Measurements from ENCODE around the gene GPRIN3.
"Not testable (repeated sequence)": the region's sequence is repeated elsewhere in the genome, so short reads cannot be mapped to it uniquely, and the experiment has no call there.

GPRIN3 gene

DNA sequence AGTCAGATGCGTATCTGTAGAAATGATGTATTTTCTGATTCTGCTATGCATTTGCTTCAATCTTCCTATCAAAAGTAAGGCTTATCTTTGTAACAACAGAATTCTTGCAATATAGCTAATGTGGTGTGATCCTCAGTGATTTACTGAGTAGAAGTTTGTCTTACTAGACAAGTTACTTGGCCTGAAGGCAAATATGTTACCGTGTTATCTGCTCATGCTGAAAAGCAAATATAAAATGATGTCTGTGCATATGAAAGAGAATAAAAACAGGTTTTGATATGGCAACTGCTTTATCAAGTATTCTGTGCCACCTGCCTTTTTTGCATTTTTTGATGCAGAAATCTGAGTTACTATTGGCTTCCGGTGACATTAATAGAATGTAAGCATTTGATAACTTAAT lies 103.7 kb downstream of the GPRIN3 start:
- no peak for TF ChIP-seq CTCF (IDR thresholded peaks at IDR 0.05; ENCODE audit: low read depth, low read length, missing control alignments)
- no peak for DNase-seq (ENCODE audit: low read depth)
- no peak overlapping the region for H3K4me3 ChIP-seq (ENCODE audit: low read depth, low read length)

DNA sequence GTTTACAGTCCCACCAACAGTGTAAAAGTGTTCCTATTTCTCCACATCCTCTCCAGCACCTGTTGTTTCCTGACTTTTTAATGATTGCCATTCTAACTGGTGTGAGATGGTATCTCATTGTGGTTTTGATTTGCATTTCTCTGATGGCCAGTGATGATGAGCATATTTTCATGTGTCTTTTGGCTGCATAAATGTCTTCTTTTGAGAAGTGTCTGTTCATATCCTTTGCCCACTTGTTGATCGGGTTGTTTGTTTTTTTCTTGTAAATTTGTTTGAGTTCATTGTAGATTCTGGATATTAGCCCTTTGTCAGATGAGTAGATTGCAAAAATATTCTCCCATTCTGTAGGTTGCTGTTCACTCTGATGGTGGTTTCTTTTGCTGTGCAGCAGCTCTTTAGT lies 108.2 kb downstream of the GPRIN3 start:
- H3K4me3 ChIP-seq (ENCODE audit: low read depth, low read length); DNase-seq (ENCODE audit: low read depth): not testable (repeated sequence)

DNA sequence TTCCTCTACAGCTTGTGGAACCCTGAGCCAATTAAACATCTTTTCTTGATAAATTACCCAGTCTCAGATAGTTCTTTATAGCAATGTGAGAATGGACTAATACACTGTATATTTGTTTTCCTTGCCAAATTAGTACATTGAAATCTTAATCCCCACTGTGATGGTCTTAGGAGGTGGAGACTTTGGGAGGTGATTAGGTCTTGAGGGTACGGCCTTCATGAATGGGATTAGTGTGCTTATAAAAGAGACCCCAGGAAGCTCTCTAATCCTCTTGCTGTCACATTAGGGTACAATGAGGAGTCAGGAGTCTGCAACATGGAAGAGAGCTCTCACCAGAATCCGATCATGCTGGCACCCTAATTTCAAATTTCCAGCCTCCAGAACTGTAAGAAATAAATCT lies 109.7 kb downstream of the GPRIN3 start:
- H3K4me3 ChIP-seq (ENCODE audit: low read depth, low read length) = no peak overlapping the region
- DNase-seq (ENCODE audit: low read depth) = no peak
- TF ChIP-seq CTCF (IDR thresholded peaks at IDR 0.05; ENCODE audit: low read depth, low read length, missing control alignments) = no peak

- H3K4me3 ChIP-seq (ENCODE audit: low read depth, low read length) = no peak overlapping the region
- no peak for TF ChIP-seq CTCF (IDR thresholded peaks at IDR 0.05; ENCODE audit: low read depth, low read length, missing control alignments)
- DNase-seq (ENCODE audit: low read depth) = no peak
These were observed 110.9 kb downstream of the GPRIN3 start for GRCh38 chr4:89196745-89197144.

GRCh38 chr4:89196056-89196674 lies 111.4 kb downstream of the GPRIN3 start:
- TF ChIP-seq CTCF (IDR thresholded peaks at IDR 0.05; ENCODE audit: low read depth, low read length, missing control alignments) = no peak
- DNase-seq (ENCODE audit: low read depth) = no peak
- H3K4me3 ChIP-seq (ENCODE audit: low read depth, low read length) = no peak overlapping the region

DNA sequence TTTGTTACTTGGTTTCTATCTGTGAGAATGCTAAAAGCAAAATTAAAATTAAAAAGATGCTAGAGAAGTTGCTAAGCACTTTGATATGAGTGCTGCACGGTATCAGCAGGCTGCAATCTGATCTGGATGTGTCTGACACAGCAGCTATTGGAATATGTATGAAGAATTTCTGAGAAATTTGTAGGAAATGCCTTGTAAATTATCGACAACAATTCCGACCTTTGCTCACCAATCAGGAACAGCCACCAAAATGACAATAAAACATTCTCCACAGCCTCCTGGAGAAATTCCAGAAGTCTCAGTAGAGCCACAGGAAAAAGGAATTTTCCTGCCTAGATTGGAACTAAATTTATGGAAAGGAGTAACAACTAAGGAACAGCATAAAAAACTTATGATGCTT lies 113.8 kb downstream of the GPRIN3 start:
- DNase-seq (ENCODE audit: low read depth) = no peak
- H3K4me3 ChIP-seq (ENCODE audit: low read depth, low read length) = no peak overlapping the region
- TF ChIP-seq CTCF (IDR thresholded peaks at IDR 0.05; ENCODE audit: low read depth, low read length, missing control alignments) = no peak
